Sigmoid colon (tissue), 4 donors: ENCODE results near the gene MYO7A.

Experiments used
- CTCF ChIP-seq, 4 experiments: fragments of 450-650 bp in 3 of 4; fragments of 200-600 bp in 1 of 4; IDR thresholded peaks; one replicate each; pipeline ENCODE4 v1.5.1; 2016 to 2019; ENCODE audit warnings: antibody characterized with exemption in 4 of 4, mild to moderate bottlenecking in 3 of 4, moderate library complexity in 2 of 4
- POLR2A ChIP-seq, 2 donors: fragments of 450-650 bp; IDR thresholded peaks; one replicate each; pipeline ENCODE4 v1.6.1; 2016; ENCODE audit warnings: antibody characterized with exemption in 2 of 2, mild to moderate bottlenecking in 2 of 2, moderate library complexity in 2 of 2
- POLR2AphosphoS5 ChIP-seq, 4 donors: sonication (generic); formaldehyde crosslinking; IDR thresholded peaks; one replicate each; pipeline ENCODE4 v1.6.1; 2017; ENCODE audit warnings: antibody characterized with exemption in 4 of 4

GRCh38 chr11:77211594-77212251 is 83.7 kb downstream of the MYO7A start:
- TF ChIP-seq CTCF (IDR thresholded peaks at IDR 0.05): no peak
- no peak for TF ChIP-seq POLR2AphosphoS5 (IDR thresholded peaks at IDR 0.05)
- no peak for TF ChIP-seq POLR2A (IDR thresholded peaks at IDR 0.05)
